Stomach (tissue), 9 donors: Measurements from ENCODE around the gene ADARB2. TPM values are rescaled to one million over a fixed set of nuclear protein-coding genes. Genes with fewer than 3 reads are reported as not detected.

Experiments used
- DNase-seq, 2 donors: peaks; one replicate each; pipeline versions ENCODE4 v3.0.0 to v3.0.0-alpha.2; 2013 to 2019
- H3K27ac ChIP-seq, 5 donors: fragments of 200-600 bp in 4 of 5; sonication (generic) in 4 of 5; one replicate each; pipeline ENCODE4 v1.5.1; 2013 to 2019; ENCODE audit warnings: mild to moderate bottlenecking in 1 of 5, moderate library complexity in 1 of 5
- H3K27me3 ChIP-seq, 3 donors: fragments of 200-600 bp; sonication (generic); one replicate each; pipeline ENCODE4 v1.5.1; 2017 to 2019; ENCODE audit warnings: mixed run types in 1 of 3
- H3K36me3 ChIP-seq, 4 donors: fragments of 200-600 bp; sonication (generic); 1 replicate in 3 of 4; 2 replicates in 1 of 4; pipeline ENCODE4 v1.5.1; 2016 to 2019
- H3K4me1 ChIP-seq, 4 donors: fragments of 200-600 bp; sonication (generic); one replicate each; pipeline ENCODE4 v1.5.1; 2016 to 2019
- H3K4me3 ChIP-seq, 4 donors: fragments of 200-600 bp; sonication (generic) in 3 of 4; one replicate each; pipeline ENCODE4 v1.5.1; 2016 to 2019; ENCODE audit warnings: mild to moderate bottlenecking in 1 of 4
- H3K9me3 ChIP-seq, 4 donors: fragments of 200-600 bp; sonication (generic); one replicate each; pipeline ENCODE4 v1.5.1; 2016 to 2019
- EP300 ChIP-seq: sonication (generic); formaldehyde crosslinking; IDR thresholded peaks from one replicate; pipeline ENCODE4 v1.6.1; 2017; ENCODE audit warnings: antibody characterized with exemption
- POLR2A ChIP-seq, 4 donors: fragments of 450-650 bp; IDR thresholded peaks; one replicate each; pipeline ENCODE4 v1.6.1; 2016; ENCODE audit warnings: antibody characterized with exemption in 4 of 4, control low read depth in 2 of 4, mild to moderate bottlenecking in 1 of 4, moderate library complexity in 1 of 4
- POLR2AphosphoS5 ChIP-seq, 3 donors: sonication (generic); formaldehyde crosslinking; IDR thresholded peaks; one replicate each; pipeline ENCODE4 v1.6.1; 2016; ENCODE audit warnings: antibody characterized with exemption in 3 of 3
- WGBS, 5 donors: extraction: QIAGEN DNeasy Blood & Tissue Kit in 3 of 5; methylation state at CpG; one replicate each; pipeline versions ENCODE4 v1.1.5 to v1.1.7; 2013 to 2018; 5-methylcytosine and 5-hydroxymethylcytosine counted together
- intact Hi-C: fragments of 100-400 bp; cut with DNase I; formaldehyde crosslinking; loops from one replicate; pipeline ENCODE4 v1.15.1; 2023; ENCODE audit warnings: low total_unique reads
- polyA plus RNA-seq, 3 donors: library from polyadenylated mRNA; stranded (reverse); fragments of 200-250 nt; gene quantifications; one replicate each; pipeline ENCODE4 v1.2.3, GENCODE V29; 2013
- total RNA-seq, 5 donors: library from RNA; depleted of rRNA; stranded (reverse); fragments of >200 nt; gene quantifications; one replicate each; pipeline versions ENCODE4 v1.1.0 to v1.2.3, GENCODE V29; 2014 to 2016
- TF ChIP-seq, protein P1 (sequence below), 7 experiments: fragments of 450-650 bp in 4 of 7; fragments of 200-600 bp in 3 of 7; sonication (generic) in 3 of 7; IDR thresholded peaks; one replicate each; pipeline ENCODE4 v1.5.1; 2016 to 2019; ENCODE audit warnings: antibody characterized with exemption in 7 of 7, control low read depth in 2 of 7, mild to moderate bottlenecking in 1 of 7
- donor health status: healthy with polysubstance abuse.
- donor health status: Bipolar disorder and iron deficiency.
- donor health status: healthy.

Gene ADARB2
- total and polyA plus RNA-seq, 8 donors = 0.55 to 4.1 (median 1.4) TPM; not detected in 1

DNA sequence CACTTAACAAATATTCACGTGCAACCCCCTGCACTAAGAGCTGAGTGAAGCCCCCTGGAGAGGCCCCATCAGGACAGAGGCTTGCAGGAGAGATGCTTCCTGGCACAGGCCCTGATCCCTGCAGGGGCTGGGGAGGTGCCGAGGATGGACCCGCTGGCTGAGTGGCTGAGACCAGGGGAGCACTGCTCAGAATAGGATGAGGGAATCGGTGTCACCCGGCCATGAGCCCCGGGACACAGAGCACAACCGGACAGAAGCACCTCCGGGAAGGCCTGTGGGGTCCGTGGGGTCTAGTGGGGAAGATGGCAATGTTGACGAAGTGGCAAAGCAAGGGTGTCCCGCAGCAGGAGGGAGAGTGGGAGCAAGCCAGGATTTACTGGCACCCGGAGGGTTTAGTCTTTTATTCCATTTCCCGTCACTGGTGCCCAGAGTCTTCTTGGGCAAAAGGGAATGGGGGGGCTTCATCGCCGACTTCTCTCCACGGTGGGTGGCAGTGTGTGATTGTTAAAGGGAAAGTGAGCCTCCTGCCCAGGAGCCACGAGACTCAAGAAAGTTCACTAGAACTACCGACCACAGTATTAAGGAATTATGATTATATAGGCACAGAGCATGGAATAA is 140.7 kb downstream of the ADARB2 start:
- H3K9me3 ChIP-seq = peaks cover 0 to 2% (median 0%) of the 10 kb centered on the region in 4 donors
- no peak for TF ChIP-seq POLR2A (IDR thresholded peaks at IDR 0.05)
- TF ChIP-seq EP300 = no peak
- TF ChIP-seq POLR2AphosphoS5 (IDR thresholded peaks at IDR 0.05) = no peak
- TF ChIP-seq, protein P1, sequence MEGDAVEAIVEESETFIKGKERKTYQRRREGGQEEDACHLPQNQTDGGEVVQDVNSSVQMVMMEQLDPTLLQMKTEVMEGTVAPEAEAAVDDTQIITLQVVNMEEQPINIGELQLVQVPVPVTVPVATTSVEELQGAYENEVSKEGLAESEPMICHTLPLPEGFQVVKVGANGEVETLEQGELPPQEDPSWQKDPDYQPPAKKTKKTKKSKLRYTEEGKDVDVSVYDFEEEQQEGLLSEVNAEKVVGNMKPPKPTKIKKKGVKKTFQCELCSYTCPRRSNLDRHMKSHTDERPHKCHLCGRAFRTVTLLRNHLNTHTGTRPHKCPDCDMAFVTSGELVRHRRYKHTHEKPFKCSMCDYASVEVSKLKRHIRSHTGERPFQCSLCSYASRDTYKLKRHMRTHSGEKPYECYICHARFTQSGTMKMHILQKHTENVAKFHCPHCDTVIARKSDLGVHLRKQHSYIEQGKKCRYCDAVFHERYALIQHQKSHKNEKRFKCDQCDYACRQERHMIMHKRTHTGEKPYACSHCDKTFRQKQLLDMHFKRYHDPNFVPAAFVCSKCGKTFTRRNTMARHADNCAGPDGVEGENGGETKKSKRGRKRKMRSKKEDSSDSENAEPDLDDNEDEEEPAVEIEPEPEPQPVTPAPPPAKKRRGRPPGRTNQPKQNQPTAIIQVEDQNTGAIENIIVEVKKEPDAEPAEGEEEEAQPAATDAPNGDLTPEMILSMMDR (IDR thresholded peaks at IDR 0.05) = no peak
- H3K36me3 ChIP-seq = no peaks in the 10 kb centered on the region
- intact Hi-C loops = no loop called here
- WGBS, 5 donors = 78 to 84% (median 80%) methylated on average over 18 of the region's 18 CpGs
- H3K4me3 ChIP-seq = no peak overlapping the region
- H3K27ac ChIP-seq = no peak overlapping the region
- no peaks in the 10 kb centered on the region for H3K27me3 ChIP-seq
- no peak for DNase-seq
- no peaks in the 10 kb centered on the region for H3K4me1 ChIP-seq

DNA sequence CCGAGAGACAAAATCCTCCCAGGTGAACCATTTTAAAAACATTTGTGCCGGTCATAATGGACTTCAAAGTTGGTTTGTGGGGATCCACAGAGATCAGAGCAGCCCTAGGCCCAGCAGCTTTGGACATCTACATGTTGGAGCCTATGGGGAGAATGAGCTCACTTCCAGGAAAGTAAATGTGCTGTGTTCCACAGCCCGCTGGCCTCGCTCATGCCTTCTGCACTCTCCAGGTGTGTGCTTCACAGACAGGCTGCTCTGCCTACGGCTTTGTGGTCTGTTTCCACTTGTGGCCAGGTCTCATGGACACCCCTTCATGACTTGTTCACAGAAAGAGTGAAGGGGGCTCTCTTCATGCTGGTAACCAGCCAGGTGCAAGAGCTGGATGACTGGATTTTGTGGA is 141.6 kb downstream of the ADARB2 start:
- DNase-seq = no peak
- no peak for TF ChIP-seq EP300
- TF ChIP-seq, protein P1 (IDR thresholded peaks at IDR 0.05) = no peak
- no peak for TF ChIP-seq POLR2A (IDR thresholded peaks at IDR 0.05)

DNA sequence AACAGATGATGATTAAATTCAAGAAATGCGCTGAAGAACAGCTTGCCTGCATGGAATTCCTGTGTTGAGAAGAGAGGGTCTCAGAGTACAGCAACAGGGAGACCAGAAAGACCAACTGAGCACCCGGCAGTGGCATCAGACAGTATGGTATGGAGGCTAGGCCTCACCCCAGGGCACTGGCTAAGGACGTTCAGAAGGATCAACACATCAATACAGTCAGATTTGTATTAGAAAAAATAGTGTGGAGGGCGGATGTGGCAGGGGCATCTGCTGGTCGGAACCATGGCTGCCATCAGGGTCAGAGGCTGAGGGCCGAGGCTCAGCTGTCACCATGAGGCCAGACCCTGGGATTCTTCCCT is 142.1 kb downstream of the ADARB2 start:
- no peaks in the 10 kb centered on the region for H3K36me3 ChIP-seq
- WGBS, 5 donors = 72 to 80% (median 78%) methylated on average over 6 of the region's 6 CpGs
- no peak overlapping the region for H3K4me3 ChIP-seq
- H3K9me3 ChIP-seq = peaks cover 0 to 2% (median 0%) of the 10 kb centered on the region in 4 donors
- intact Hi-C loops = no loop called here
- no peaks in the 10 kb centered on the region for H3K27me3 ChIP-seq
- no peak for DNase-seq
- TF ChIP-seq, protein P1 (IDR thresholded peaks at IDR 0.05) = no peak
- TF ChIP-seq EP300 = no peak
- no peak for TF ChIP-seq POLR2AphosphoS5 (IDR thresholded peaks at IDR 0.05)
- no peak for TF ChIP-seq POLR2A (IDR thresholded peaks at IDR 0.05)
- no peak overlapping the region for H3K27ac ChIP-seq
- no peaks in the 10 kb centered on the region for H3K4me1 ChIP-seq

More for the DNA sequence above, 141.6 kb downstream of the ADARB2 start:
- intact Hi-C loops = no loop called here
- Histone ChIP-seq H3K4me1 (no peaks in the 10 kb centered on the region), H3K27me3 (no peaks in the 10 kb centered on the region), H3K27ac (no peak overlapping the region), H3K9me3 (peaks cover 0 to 2% (median 0%) of the 10 kb centered on the region in 4 donors), H3K4me3 (no peak overlapping the region), H3K36me3 (no peaks in the 10 kb centered on the region)
- 74 to 86% (median 80%) methylated on average over 5 of the region's 5 CpGs for WGBS, 5 donors

DNA sequence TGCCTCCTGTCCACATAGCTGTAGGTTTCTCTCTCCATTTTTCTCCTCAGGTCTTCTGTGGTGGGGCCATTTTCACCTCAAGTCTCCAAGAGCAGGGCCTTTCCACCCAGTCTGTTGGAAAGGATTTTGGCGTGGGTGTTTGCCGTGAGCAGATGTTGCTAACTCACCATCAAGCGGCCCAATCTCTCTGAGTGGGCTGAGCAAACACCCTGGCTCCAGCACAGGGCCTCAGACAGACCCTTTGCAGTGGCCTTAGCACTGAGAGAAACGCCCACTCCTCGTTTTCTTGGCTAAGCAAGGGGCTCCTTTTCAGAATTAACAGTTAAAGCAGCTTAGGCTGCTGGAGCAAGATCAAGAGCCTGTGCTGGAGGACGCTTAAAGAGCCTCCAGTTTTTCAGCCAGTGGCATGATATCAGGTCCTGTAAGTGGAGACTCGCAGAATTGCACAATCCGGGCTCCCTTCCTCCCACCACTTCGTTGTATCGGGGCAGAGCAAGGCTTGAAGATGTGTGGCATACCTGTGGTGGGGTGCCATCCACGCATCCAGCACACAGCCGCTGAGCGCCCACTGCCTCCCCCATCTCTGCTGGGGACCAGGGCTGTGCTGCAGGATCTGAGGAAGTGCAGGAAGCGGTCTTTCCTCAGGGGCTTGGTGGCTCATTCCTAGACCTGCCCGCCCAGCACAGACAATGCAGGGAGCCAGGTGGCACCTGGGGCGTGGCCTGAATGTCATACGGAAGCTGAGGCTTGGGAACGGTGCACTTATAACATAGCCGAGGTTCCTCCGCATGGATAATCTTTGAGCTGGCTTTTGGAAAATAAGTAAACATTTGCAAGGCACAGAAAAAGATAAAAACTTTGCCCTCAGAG is 142.7 kb downstream of the ADARB2 start:
- Histone ChIP-seq H3K36me3 (no peaks in the 10 kb centered on the region), H3K4me3 (no peak overlapping the region), H3K4me1 (no peaks in the 10 kb centered on the region), H3K27ac (no peak overlapping the region), H3K9me3 (peaks cover 0 to 2% (median 0%) of the 10 kb centered on the region in 4 donors), H3K27me3 (no peaks in the 10 kb centered on the region)
- WGBS, 5 donors = 48 to 65% (median 54%) methylated on average over 16 to 20 of the region's 20 CpGs
- no peak for DNase-seq
- intact Hi-C loops = no loop called here
- TF ChIP-seq, protein P1 (IDR thresholded peaks at IDR 0.05) = no peak
- TF ChIP-seq EP300 = no peak
- TF ChIP-seq POLR2AphosphoS5 (IDR thresholded peaks at IDR 0.05) = no peak
- no peak for TF ChIP-seq POLR2A (IDR thresholded peaks at IDR 0.05)
